PC-9 (cell line): Measurements from ENCODE around the gene CELA1. TPM values are rescaled to one million over a fixed set of nuclear protein-coding genes. Genes with fewer than 3 reads are reported as not detected.
A peak's percentile ranks its signal among the peaks of the same experiment; 100 is the strongest.

ENCODE experiments used
- BruUV-seq: library from RNA; stranded (reverse); fragments of 400-500 nt; replicated peaks from 2 replicates; lab custom pipeline; 2021; lab: Mats Ljungman, UMichigan
- CTCF ChIA-PET: fragments of 300-600 bp; sonication (Branson Sonifier 250); formaldehyde crosslinking; loops from one replicate; lab custom pipeline; 2022; ENCODE audit warnings: antibody characterized with exemption; lab: Charles Lee
- POLR2A ChIA-PET: fragments of 300-600 bp; sonication (Branson Sonifier 250); formaldehyde crosslinking; loops from one replicate; lab custom pipeline; 2022; ENCODE audit warnings: antibody characterized with exemption; ENCODE audit not compliant: unreplicated experiment; lab: Charles Lee
- DNase-seq, 2 experiments: peaks; one replicate each; pipeline versions ENCODE4 v3.0.0 to v3.0.0-alpha.2; 2015 to 2022; ENCODE audit warnings: mixed read lengths in 1 of 2
- H2AFZ ChIP-seq: fragments of 200-600 bp; sonication (generic); 2 replicates; pipeline ENCODE4 v1.8.1; 2017; ENCODE audit warnings: antibody characterized with exemption
- H3F3A ChIP-seq: fragments of 200-600 bp; sonication (generic); 2 replicates; pipeline ENCODE4 v1.8.1; 2017; ENCODE audit warnings: antibody characterized with exemption, mild to moderate bottlenecking, low read depth; ENCODE audit not compliant: insufficient read depth
- H3K27ac ChIP-seq: fragments of 200-600 bp; sonication (generic); 2 replicates; pipeline ENCODE4 v1.6.1; 2016; ENCODE audit warnings: mixed run types
- H3K27me3 ChIP-seq: fragments of 200-600 bp; sonication (generic); 2 replicates; pipeline ENCODE4 v1.6.1; 2016; ENCODE audit warnings: low read depth, mixed run types; ENCODE audit not compliant: insufficient read depth
- H3K36me3 ChIP-seq: fragments of 200-600 bp; sonication (generic); 2 replicates; pipeline ENCODE4 v1.6.1; 2016; ENCODE audit warnings: low read depth, mixed run types
- H3K4me1 ChIP-seq: fragments of 200-600 bp; sonication (generic); replicated peaks from 2 replicates; pipeline ENCODE4 v1.6.1; 2016; ENCODE audit warnings: mixed run types; ENCODE audit not compliant: insufficient read depth
- H3K4me2 ChIP-seq: fragments of 200-600 bp; sonication (generic); 2 replicates; pipeline ENCODE4 v1.6.1; 2017; ENCODE audit warnings: mixed run types
- H3K4me3 ChIP-seq: fragments of 200-600 bp; sonication (generic); 2 replicates; pipeline ENCODE4 v1.6.1; 2016; ENCODE audit warnings: mixed run types
- H3K79me2 ChIP-seq: fragments of 200-600 bp; sonication (generic); 2 replicates; pipeline ENCODE4 v1.6.1; 2017; ENCODE audit warnings: low read depth, mixed run types
- H3K9me2 ChIP-seq: fragments of 200-600 bp; sonication (generic); 2 replicates; pipeline ENCODE4 v1.8.1; 2017; ENCODE audit warnings: mild to moderate bottlenecking; ENCODE audit not compliant: insufficient read depth
- H3K9me3 ChIP-seq: fragments of 200-600 bp; sonication (generic); 2 replicates; pipeline ENCODE4 v1.8.1; 2016; ENCODE audit warnings: low read depth; ENCODE audit not compliant: insufficient read depth
- H4K20me1 ChIP-seq: fragments of 200-600 bp; sonication (generic); 2 replicates; pipeline ENCODE4 v1.8.1; 2017; ENCODE audit not compliant: insufficient read depth
- EZH2 ChIP-seq: fragments of 200-600 bp; sonication (generic); IDR thresholded peaks from 2 replicates; pipeline ENCODE4 v1.8.0; 2017; ENCODE audit warnings: antibody characterized with exemption, low read depth
- intact Hi-C: fragments of 100-400 bp; cut with micrococcal nuclease; formaldehyde crosslinking; loops from one replicate; pipeline ENCODE4 v1.10.0; 2022; ENCODE audit not compliant: unreplicated experiment
- total RNA-seq: library from RNA; stranded (reverse); gene quantifications from 2 replicates; pipeline ENCODE4 v1.2.3, GENCODE V29; 2021
- TF ChIP-seq, protein P1 (sequence below): fragments of 200-600 bp; sonication (generic); conservative IDR thresholded peaks from 2 replicates; pipeline ENCODE4 v1.6.1; 2017; ENCODE audit warnings: mixed run types, antibody characterized with exemption, mild to moderate bottlenecking, moderate library complexity

The CELA1 gene
- total RNA-seq, 1 experiment from 2014 or later: not detected

- TF ChIP-seq, protein P1, sequence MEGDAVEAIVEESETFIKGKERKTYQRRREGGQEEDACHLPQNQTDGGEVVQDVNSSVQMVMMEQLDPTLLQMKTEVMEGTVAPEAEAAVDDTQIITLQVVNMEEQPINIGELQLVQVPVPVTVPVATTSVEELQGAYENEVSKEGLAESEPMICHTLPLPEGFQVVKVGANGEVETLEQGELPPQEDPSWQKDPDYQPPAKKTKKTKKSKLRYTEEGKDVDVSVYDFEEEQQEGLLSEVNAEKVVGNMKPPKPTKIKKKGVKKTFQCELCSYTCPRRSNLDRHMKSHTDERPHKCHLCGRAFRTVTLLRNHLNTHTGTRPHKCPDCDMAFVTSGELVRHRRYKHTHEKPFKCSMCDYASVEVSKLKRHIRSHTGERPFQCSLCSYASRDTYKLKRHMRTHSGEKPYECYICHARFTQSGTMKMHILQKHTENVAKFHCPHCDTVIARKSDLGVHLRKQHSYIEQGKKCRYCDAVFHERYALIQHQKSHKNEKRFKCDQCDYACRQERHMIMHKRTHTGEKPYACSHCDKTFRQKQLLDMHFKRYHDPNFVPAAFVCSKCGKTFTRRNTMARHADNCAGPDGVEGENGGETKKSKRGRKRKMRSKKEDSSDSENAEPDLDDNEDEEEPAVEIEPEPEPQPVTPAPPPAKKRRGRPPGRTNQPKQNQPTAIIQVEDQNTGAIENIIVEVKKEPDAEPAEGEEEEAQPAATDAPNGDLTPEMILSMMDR: no peak
- no peak for TF ChIP-seq EZH2
- H3K36me3 ChIP-seq: no peaks in the 10 kb centered on the region
- no peaks in the 10 kb centered on the region for H3K9me2 ChIP-seq
- ChIA-PET CTCF (no interaction called here), POLR2A (interaction anchor here (0.5 kb wide), 1 partner anchor 53 kb away, joined by 3 read pairs; no protein-coding TSS in a partner anchor)
- no TSS peak for BruUV-seq
- peaks cover 36% of the 10 kb centered on the region for H3K4me1 ChIP-seq
- peaks cover 11% of the 10 kb centered on the region for H3F3A ChIP-seq
- no peak overlapping the region; the same call in 1 of the 2 replicates for H2AFZ ChIP-seq
- no peak overlapping the region for H3K27ac ChIP-seq
- H3K79me2 ChIP-seq: peaks cover 27% of the 10 kb centered on the region
- no peak overlapping the region for H3K4me3 ChIP-seq
- H4K20me1 ChIP-seq: no peaks in the 10 kb centered on the region
- peak overlapping the region; percentile 86; the same call in 1 of the 2 replicates for H3K4me2 ChIP-seq
- H3K27me3 ChIP-seq: no peaks in the 10 kb centered on the region
- intact Hi-C loops: no loop called here
- H3K9me3 ChIP-seq: no peaks in the 10 kb centered on the region
- DNase-seq: no peak
These were observed 47.4 kb upstream of the CELA1 start for GRCh38 chr12:51393676-51394545.

DNA sequence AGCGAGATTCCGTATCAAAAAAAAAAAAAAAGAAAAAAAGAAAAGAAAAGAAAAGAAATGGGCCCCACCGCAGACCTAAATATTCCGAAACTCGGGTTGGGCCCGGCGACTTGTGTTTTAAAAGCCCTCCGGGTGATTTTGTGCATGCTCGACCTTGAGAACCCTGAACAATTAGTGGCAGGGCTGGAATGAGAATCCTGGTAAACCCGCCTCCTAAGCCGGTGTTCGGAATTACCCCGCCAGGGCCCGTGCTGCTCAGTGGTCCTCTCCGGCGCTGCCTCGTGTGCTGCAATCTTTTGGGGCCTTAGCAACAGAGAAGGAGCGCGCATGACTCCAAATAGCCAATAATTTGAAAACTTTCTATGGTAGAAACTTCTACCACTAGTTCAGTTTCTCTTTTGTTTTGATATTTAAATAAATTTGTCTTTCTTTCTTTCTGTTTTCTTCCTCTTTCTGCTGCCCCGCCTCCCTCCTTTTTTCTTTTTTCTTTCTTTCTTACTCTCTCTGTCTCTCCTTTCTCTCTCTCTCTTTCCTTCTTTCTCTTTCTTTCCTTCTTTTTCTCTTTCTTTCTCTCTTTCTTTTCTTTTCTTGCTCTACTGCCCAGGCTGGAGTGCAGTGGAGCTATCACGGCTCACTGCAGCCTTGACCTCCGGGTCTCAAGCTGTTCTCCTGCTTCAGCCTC, 46.2 kb upstream of the CELA1 start:
- TF ChIP-seq, protein P1: no peak
- no peak for TF ChIP-seq EZH2
- H3K79me2 ChIP-seq: peaks cover 32% of the 10 kb centered on the region
- POLR2A ChIA-PET: no interaction called here
- CTCF ChIA-PET: no interaction called here
- H3K36me3 ChIP-seq: no peaks in the 10 kb centered on the region
- H3F3A ChIP-seq: peaks cover 24% of the 10 kb centered on the region
- no peaks in the 10 kb centered on the region for H3K27me3 ChIP-seq
- H2AFZ ChIP-seq: peak overlapping the region; percentile 99
- H4K20me1 ChIP-seq: no peaks in the 10 kb centered on the region
- peak overlapping the region; percentile 86 for H3K4me2 ChIP-seq
- DNase-seq: peak; percentile 44
- H3K27ac ChIP-seq: peak overlapping the region; percentile 27
- peak overlapping the region; percentile 91 for H3K4me3 ChIP-seq
- H3K9me3 ChIP-seq: no peaks in the 10 kb centered on the region
- TSS peak; percentile 45 for BruUV-seq
- H3K9me2 ChIP-seq: no peaks in the 10 kb centered on the region
- intact Hi-C loops: no loop called here
- peaks cover 48% of the 10 kb centered on the region for H3K4me1 ChIP-seq

GRCh38 chr12:51391283-51392123, 45.0 kb upstream of the CELA1 start, which contains the start of gene GALNT6:
TSS of gene GALNT6 (minus strand) at chr12:51391406. CDS start at chr12:51379781, 11,625 bp downstream.
- H2AFZ ChIP-seq: peak within 1 kb of the TSS; percentile 99
- DNase-seq: peak; percentile 55 to 85
- no peaks in the 10 kb centered on the region for H3K27me3 ChIP-seq
- H3K4me1 ChIP-seq: peaks cover 60% of the 10 kb centered on the region
- BruUV-seq: no TSS peak
- ChIA-PET CTCF (no interaction called here), POLR2A (interaction anchor here (0.6 to 1.3 kb wide), 2 partner anchors 20 to 89 kb away, joined by 4 to 10 read pairs; no protein-coding TSS in a partner anchor)
- H4K20me1 ChIP-seq: no peaks in the 10 kb centered on the region
- no peaks in the 10 kb centered on the region for H3K9me3 ChIP-seq
- no peaks in the 10 kb centered on the region for H3K36me3 ChIP-seq
- H3F3A ChIP-seq: peaks cover 35% of the 10 kb centered on the region
- H3K4me2 ChIP-seq: peak within 1 kb of the TSS; percentile 86
- H3K27ac ChIP-seq: peak within 1 kb of the TSS; percentile 36
- no peaks in the 10 kb centered on the region for H3K9me2 ChIP-seq
- H3K4me3 ChIP-seq: peak within 1 kb of the TSS; percentile 91
- H3K79me2 ChIP-seq: peaks cover 37% of the 10 kb centered on the region
- intact Hi-C loops: no loop called here
- TF ChIP-seq, protein P1: no peak
- TF ChIP-seq EZH2: no peak
